ENCODE results near the gene ELMO3.

GRCh38 chr16:67236563-67237395, 37.8 kb downstream of the ELMO3 start:
- TF ChIP-seq EZH2 (IDR thresholded peaks at IDR 0.05; ENCODE audit: borderline replicate concordance, low read depth, low read length, severe bottlenecking) (no peak), POLR2A (IDR thresholded peaks at IDR 0.05; ENCODE audit: low read depth, low read length) (no peak)
- TF ChIP-seq, protein P1, sequence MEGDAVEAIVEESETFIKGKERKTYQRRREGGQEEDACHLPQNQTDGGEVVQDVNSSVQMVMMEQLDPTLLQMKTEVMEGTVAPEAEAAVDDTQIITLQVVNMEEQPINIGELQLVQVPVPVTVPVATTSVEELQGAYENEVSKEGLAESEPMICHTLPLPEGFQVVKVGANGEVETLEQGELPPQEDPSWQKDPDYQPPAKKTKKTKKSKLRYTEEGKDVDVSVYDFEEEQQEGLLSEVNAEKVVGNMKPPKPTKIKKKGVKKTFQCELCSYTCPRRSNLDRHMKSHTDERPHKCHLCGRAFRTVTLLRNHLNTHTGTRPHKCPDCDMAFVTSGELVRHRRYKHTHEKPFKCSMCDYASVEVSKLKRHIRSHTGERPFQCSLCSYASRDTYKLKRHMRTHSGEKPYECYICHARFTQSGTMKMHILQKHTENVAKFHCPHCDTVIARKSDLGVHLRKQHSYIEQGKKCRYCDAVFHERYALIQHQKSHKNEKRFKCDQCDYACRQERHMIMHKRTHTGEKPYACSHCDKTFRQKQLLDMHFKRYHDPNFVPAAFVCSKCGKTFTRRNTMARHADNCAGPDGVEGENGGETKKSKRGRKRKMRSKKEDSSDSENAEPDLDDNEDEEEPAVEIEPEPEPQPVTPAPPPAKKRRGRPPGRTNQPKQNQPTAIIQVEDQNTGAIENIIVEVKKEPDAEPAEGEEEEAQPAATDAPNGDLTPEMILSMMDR (IDR thresholded peaks at IDR 0.05; ENCODE audit: extremely low read depth in 1 of 2, insufficient read depth in 1 of 2, low read depth in 1 of 2, low read length in 2 of 2) = no peak

Measured in endothelial cell of umbilical vein (primary cell).